Effector CD8-positive, alpha-beta T cell (primary cell): ENCODE measurements around the gene TTC22.

Experiments
- DNase-seq: peaks from one replicate; lab custom pipeline; 2025; lab: John Stamatoyannopoulos, UW

Gene TTC22

DNA sequence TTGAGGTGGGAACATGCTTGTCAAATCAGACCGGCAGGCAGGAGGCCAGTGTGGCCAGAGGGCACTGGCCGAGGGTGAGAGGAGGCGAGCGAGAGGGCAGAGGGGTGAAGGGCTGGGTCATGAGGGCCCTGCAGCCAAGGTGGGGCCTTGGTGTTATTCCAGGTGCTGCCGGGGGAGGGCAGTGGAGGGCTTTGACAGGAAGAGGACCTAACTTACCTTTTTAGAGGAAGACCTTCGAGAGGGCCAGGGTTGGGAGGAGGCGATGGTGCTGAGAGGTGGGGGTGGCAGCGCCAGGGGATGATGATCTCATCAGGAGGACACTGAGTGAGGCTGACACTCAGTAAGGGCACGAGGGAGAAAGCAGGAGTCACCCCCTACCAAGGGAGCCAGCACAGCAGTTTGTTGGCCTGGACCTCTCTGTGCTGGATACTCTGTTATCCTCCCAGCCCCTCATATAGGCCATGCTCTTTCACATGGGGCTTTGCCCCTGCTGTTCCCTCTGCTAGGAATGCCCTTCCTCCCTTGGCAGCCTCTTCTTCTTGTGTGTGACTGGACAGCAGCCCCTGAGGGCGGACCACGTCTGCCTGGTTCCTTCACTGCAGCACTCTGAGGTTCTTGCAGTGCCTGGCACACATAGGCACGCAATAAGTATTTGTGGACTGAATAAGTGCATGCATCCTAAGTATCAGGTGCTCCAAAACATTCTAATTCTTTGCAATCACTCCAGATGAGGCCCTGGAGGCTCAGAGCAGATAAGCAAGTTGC lies 7.5 kb upstream of the TTC22 start:
- DNase-seq, result no peak

DNA sequence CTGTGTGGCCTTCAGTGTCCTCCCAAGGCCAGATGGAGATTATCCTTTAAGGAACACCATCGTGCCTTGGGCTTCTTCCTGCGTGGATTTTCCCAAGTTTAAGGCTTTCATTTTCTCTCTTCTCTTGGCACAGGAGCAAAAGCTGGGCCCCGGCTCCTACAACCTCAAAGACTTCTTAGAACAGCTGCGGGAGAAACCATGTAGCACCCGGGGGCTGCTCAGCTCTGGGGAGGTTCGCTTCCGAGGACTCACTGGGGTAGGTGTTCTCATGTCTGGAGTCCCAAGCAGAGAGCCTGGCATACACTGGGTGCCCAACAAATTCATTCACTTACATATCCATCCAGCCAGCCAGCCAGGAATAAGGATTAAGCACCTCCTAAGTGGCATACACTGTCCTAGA lies 6.6 kb upstream of the TTC22 start:
- no peak for DNase-seq

DNA sequence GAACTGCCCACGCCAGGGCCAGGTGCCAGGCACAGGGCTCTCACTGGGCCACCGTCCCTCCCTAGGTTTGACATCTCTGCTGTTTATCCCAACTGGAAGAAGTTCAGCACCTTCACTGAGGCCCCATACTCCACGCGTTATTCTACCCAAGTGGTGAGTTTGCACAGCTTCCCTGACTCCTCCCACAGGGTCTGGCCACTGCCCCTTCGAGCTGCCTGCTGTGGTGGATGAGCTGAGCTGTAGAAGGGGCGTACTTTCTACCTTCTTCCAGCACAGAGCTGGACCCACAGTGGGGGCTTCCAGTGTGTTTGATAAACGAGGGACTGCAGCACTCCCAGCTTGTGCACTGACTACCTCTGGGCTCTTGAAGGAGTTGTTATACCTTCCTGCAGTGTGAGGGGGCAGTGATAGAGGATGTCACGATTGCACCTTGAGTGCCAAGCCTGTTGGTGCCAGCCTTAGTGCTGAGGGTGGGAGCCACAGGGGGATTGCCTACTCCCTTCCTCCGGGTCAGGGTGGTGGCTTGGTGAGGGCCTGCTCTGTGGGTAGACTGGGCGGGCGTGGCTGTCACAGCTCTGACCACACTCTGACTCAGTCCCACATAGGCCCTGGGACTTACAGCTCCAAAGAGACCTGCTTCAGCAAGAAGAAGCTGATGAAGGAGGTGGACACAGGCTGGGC lies 5.9 kb upstream of the TTC22 start:
- no peak for DNase-seq

DNA sequence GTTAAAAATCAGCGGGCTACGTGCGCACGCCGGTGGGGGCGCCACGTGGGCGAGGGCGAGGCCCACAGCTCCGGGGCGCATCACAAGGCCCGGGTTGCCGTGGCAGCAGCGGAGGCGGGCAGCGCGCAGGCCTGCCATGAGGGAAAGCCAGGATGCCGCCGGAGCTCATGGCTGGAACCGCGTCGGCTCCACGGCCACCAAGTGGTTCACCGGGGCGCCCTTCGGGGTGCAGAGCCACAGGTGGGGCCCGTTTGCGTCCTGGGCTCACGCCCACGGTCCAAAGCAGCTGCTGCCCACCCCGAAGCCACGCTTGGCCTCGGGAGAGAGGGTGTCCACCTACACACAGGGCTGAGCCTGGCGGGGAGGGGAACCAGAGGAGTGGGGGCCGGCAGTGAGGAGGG lies 4.9 kb upstream of the TTC22 start:
- DNase-seq, result no peak

DNA sequence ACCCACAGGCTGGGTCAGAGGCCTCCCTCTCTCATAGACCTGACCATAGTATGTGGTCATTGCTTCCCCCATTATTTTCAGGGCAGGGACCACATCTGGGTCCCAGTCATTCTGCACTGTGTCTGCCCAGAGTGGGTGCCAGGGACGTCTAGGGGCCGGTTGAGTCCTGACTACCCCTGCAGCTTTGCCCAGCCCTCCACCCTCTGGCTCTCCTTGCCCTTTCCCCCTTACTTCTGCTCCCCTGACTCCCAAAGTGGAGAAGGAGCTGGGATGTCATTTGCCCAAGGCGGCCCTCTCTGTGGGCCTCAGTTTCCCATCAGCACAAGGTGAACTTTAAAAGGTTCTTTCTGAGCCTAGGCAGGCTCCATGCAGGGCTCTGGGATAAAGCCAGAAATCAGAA lies 4.3 kb upstream of the TTC22 start:
- DNase-seq, result no peak

DNA sequence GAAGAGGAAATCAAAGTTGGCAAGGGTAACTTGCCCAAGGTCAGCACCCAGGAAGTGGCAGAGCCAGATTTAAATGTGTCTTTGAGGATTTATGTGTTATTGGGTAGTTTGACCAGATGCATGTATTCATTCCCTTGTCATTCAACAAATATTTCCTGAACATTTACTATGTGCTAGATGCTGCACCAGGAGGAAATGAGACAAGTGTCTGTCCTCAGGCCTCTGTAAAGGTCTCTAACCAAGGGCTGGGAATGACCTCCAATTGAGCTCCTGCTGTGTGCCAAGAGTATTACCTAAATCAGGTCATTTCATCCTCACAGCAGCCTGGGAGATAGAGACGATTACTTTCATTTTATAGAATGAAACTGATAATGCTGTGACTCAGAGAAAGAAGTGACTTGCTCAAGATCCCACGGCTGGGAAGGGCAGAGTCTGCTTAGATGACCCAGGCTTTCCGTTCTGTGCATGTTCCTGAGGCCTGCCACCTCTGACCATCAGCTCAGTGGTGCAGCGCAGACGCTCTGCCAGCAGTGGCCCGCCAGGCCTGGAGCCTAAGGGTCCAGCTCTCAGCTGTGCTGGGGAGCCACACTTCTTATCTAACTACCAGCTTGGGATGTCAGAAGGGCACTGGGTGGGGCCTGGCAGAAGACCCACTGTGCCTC lies 3.5 kb upstream of the TTC22 start:
- DNase-seq, result no peak

DNA sequence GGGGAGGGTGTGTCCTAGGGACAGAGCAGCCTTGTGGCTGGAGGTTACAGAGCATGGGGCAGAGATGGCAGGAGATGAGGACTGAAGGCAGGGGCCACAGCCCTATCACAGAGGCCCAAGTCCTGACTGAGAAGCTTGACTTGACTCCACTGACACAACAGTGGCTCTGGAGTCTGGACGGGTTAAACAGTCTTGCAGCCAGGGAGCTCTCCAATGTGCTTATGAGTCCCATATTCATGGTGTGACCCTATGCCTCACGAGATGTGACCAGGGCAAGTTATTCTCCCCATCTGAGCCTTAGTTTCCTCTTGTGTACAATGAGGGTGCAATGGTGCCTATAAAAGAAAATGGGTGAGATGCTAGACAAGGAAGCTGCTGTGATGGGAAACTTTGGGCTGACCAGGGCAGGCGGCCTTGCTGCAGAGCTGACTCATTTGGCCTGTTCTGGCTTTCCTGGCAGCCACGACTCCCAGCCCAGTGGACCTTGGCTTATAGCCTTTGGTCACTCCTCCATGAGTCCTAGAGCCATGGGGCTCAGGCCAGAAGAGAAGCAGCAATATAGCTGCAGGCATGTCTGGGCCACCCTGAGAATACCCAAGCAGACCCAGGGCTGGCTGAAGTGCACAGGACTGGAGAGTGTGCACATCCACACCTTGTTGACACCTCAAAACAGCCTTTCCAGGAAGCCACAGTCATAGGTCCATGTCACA lies 2.8 kb upstream of the TTC22 start:
- DNase-seq, result no peak

DNA sequence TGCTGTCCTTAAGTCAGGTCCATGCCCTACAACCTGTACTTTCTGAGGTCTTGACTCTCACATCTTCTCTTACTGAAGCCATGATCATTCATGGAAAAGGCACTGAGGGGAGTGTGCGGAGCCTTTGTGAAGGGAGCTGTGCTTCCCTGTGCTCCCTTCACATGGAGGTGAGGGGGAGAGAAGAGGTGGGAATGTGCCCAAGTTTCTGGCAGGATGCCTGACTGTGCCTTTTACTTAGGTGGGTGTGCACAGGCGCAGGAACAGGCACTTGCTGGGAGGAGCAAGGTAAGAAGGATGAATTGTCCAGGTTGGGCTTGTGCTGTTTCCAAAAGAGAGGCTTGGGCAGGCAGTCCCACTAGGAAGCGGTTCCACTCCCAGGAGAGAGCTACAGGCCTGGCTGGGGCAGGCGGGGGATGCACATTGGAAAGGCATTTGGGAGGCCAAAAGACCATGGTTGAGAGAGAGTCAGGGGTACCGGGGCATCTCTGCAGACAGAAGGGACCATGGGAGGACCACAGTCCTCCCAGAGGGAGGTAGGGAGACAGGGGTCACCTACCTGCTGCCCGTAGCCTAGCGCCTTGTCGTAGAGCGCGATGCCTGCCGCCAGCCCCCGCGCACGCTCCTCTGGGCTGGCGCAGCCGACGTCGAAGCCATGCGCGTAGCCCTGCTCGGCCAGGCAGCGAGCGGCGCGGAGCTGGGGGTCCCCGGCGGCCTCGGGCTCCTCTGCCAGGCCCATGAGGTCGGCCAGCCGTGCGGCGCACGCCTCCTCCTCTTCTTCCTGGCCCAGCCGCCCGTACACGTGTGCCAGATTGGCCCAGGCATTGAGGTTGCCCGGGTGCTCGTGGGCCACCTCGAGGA lies 853 bp downstream of the TTC22 start:
- no peak for DNase-seq

DNA sequence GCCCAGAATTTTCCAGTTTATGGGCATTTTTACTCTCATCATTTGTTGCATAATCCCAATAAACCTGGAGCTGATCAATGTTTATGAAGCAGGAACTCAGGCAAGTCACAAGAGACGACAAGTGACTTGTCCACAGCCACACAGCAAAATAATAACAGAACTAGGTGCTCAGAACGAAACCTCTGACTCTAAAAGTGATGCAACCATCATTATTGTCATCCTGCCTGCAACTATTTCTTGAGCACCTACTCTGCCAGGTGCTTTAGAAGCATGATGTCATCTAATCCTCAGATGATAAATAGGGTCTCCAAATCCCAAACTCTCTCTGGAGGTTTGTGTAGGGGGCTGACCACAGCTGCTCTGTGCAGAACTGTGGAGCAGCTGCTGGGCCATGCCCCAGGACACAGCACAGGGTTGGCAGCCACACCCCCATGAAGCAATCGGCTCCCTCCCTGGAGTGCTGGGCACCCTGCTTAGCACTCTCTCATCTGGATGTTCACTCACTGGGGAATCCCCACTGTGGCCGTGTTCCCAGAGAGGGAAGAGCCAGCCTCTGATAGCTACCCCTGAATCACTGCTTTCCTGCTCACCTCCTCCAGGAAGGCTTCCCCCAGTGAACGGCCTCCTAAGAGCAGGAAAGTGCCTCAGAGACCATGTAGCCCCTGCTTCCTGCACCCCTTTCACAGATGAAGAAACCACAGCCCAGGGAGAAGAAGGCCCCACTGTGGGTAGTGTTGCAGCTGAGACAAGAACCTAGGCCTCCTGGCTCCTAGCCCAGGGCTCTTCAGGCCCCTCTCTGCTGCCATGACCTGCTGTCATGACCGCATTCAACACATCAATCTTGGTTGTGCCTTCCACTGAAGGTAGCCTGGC lies 2.1 kb downstream of the TTC22 start:
- no peak for DNase-seq

DNA sequence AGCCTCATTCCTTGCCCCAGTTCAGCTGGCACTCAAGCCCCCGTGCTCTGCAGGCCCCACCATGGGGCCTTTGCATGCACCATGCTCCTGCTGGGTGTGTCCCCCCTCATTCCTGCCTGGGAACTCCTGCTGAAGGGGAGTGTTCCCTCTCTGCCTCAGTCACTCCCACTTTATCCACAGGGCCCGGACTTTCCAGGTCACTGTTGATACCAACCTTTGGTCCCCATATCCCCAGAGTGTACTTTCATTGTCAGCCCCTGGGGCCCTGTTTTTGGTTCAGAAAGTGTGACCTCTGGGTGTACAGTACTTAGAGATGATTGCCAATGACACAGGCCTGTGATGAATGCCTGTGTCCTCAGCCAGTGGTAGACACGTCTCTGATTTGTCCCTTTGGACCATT lies 2.9 kb downstream of the TTC22 start:
- no peak for DNase-seq

DNA sequence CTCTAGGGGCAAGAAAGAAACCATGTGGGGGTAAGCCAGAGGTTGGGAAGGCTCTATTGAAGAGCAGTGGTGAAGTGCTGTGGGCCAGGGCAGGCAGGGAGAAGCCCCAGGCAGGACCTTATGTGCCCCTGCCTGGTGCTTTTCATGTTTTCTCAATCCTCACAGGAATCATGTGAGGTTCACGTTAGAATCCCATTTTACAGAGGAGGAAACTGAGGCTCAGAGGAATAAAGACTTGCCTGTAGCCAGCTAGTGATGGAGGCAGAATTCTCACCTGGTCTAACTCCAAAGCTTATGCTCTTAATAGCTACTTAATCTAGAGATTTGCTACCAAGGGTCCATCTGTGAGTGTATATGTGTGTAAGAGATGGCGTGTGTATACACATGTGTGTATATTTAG lies 4.2 kb downstream of the TTC22 start:
- no peak for DNase-seq

DNA sequence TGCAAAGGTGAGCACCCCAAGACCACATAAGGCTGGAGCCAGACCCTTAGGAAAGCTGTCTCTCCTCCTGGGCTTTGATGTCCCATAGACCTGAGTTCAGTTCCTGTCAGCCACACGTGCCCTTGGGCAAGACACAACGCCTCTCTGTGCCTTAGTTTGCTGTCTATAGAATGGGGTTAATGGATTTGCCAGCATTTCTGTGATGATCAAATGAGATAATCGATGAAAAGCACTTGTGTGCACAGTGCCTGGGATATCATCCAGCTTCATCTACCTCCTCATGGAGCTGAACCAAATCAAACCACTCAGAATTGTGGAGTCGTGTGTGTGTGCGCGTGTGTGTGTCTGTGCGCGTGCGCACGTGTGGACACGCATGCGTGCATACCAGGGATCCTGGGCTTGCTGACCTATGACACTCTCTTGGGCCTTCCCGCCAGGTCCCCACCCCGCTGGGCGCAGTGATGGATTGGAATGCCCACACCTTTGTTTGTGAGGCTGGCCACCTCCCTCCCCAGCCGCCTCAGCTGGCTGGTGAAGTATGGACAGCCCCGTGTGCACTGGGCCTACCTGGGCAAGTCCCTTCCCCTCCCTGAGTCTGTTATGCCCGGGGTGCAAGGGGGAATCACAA lies 5.2 kb downstream of the TTC22 start:
- no peak for DNase-seq

DNA sequence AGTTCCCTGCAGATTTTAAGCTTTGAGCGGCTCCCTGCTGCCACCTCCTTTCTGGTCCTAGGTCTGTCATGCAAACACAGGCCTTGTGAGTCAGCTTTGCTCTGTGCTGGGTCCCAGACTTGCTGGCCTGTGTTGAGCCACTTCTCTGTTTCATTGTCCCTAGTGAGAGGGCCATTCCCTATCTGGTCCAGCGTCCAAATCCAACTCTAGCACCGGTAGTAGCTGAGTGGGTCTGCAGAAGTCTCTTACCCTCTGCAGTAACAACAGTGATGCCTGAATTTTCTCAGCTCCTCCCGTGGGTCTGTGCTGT lies 5.8 kb downstream of the TTC22 start:
- no peak for DNase-seq

DNA sequence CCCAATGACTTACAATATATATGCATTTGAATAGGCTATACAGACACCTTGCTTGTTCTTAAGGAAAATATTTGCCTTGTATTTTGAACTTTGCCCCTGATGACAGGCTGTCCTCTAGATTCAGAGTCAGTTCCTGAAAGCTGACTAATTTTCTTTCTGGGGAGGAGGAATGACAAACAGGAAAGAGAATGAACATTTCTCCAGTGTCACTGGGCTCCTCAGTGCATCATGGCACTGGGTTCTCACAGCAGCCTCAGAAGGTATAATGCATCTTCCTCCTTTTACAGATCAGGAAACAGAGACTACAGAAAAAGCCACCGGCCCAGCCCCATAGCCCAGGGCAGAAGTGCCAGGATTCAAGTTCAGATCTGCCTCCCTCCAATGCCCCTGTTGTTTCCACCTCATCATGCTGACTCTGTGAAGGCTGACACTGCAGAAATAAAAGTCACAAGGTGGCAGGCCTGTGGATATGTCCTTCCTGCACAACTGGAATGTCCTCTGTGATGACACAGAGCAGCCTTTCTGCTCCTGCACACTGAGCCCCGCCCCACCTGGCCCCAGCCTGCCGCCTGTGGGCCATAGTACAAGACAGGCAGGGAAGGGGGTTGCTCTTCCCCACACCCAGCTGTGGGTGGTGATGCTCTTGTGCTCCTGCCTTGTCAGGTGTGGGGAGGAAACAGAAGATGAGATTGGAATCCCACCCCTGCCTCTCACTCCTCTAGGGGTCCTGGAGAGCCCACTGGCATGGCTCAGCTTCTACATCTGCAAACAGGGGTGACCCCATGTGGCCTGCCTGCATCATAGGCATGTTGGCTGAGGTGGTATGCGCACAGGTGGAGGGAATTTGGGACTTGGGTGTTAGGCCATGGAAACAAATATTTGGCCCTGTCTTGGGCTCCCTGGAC lies 6.4 kb downstream of the TTC22 start:
- DNase-seq, result no peak

DNA sequence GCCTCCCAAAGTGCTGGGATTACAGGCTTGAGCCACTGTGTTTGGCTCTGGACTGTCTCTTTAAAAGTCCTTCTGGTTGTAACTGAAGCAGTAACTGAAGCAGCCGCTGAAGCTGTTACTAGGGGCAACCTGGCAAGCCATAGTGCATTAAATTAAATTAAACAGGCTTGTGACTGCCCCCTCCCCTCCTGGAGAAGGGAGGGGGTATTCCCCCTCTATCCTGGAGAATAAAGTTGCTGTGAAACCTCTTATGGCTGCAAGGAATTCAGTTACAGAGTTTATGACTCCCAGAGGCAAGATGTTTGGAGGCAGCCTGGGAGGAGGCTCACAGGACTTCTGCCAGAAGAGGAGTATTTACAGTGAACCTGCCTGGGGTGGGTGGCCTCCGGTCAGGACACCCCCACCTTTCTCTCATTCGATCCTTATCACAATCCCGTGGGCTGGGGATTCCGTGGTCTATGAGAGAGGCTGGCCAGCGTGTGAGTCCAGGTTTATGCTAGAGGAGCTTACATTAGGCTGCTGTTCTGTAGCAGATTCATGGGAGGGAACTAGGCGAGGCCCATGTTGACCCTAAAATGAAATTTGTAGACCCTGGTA lies 8.3 kb downstream of the TTC22 start:
- DNase-seq, result no peak

DNA sequence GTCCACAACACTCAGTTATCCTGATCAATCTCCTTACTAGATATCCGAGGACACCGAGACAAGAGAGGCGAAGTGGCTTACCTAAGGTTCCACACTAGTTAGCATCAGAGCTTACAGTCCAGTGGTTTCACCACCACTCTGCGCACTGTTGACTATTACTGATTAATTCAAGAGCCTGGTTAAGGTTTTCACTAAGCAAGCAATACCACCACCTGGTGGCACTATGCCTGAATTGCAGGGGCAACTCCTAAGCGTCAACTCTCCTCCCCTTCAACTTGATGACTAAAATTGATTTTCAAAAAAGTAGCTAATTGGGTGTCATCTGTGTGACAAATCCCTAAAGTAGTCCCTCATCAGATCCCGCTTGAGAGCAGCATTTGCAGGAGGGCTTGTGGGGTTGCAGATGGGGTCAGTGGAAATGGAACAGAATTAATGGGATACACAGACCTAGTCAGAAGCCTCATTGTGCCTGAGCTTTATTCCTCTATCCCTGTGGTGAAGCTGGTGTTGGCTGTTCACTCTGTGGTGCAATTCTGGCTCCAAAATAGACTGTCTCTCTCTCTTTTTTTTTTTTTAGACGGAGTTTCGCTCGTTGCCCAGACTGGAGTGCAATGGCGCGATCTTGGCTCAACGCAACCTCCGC lies 9.1 kb downstream of the TTC22 start:
- DNase-seq, result no peak

DNA sequence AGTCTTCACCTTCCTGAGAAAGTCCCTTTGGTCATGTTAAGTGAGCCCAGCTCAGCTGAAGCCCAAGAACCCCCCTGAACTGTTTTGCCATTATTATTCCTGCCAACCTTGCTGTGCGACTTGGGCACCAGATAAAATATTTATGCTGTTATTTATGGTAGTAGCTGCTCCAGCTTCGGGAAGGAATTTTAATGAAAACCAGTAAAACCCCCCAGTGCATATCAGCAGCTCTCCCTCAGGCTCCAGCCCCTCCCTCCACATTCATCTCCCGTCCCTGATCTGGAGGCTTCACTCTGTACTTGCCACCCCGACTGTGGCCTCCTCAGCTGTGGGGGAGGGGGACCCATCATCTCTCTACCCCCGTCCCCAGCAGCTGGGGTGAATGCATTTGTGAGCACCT lies 12.7 kb downstream of the TTC22 start:
- no peak for DNase-seq

DNA sequence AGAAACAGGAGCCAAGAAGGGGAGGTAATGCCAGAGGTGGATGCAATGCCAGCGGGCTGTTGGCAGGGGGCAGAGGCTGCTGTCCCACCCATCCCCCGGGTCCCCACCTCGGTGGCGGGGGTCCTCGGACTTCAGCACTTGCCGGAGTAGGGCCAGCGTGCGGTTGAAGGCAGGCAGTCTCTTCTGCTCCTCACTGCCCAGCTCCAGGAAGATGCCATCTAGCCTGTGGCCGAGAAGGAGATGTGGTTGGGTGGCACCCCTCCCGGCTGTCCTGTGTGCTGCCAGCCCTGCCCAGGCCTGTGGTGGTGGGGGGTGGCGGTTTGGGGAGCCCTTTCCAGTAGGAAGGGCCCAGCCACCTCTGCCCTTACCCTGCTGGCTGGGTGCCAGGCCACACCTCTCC lies 13.5 kb downstream of the TTC22 start:
- no peak for DNase-seq
